Astrocyte (in vitro differentiated cells and primary cell): Measurements from ENCODE around the gene ACOX3. TPM values are rescaled to one million over a fixed set of nuclear protein-coding genes. Genes with fewer than 3 reads are reported as not detected.

Experiments used
- DNase-seq: peaks from one replicate; pipeline ENCODE4 v3.0.0-alpha.2; 2010; ENCODE audit warnings: low read depth
- FAIRE-seq: peaks from 2 replicates; lab custom pipeline; 2011; peaks lifted over from hg19 to GRCh38; lab: Jason Lieb, UNC
- H2AFZ ChIP-seq: 2 replicates; pipeline ENCODE4 v1.6.0; 2012; ENCODE audit warnings: low read depth, low read length, inconsistent platforms
- H3K27ac ChIP-seq: 2 replicates; pipeline ENCODE4 v1.5.1; 2011; ENCODE audit warnings: low read depth, low read length, inconsistent platforms
- H3K27me3 ChIP-seq: 2 replicates; pipeline ENCODE4 v1.6.0; 2011; ENCODE audit warnings: low read length, inconsistent platforms; ENCODE audit not compliant: insufficient read depth
- H3K36me3 ChIP-seq: 2 replicates; pipeline ENCODE4 v1.5.1; 2011; ENCODE audit warnings: low read length, inconsistent platforms; ENCODE audit not compliant: insufficient read depth
- H3K4me1 ChIP-seq: 2 replicates; pipeline ENCODE4 v1.5.1; 2011; ENCODE audit warnings: low read length, inconsistent platforms; ENCODE audit not compliant: insufficient read depth
- H3K4me2 ChIP-seq: 2 replicates; pipeline ENCODE4 v1.6.0; 2012; ENCODE audit warnings: low read length, inconsistent platforms
- H3K4me3 ChIP-seq: 2 replicates; pipeline ENCODE4 v1.5.1; 2011; ENCODE audit warnings: low read depth, mild to moderate bottlenecking, low read length, inconsistent platforms; ENCODE audit not compliant: insufficient read depth
- H3K79me2 ChIP-seq: 2 replicates; pipeline ENCODE4 v1.6.0; 2012; ENCODE audit warnings: mild to moderate bottlenecking, low read length, inconsistent platforms; ENCODE audit not compliant: insufficient read depth
- H3K9ac ChIP-seq: 2 replicates; pipeline ENCODE4 v1.6.0; 2012; ENCODE audit warnings: mild to moderate bottlenecking, low read length, inconsistent platforms
- H3K9me3 ChIP-seq: 2 replicates; pipeline ENCODE4 v1.5.1; 2012; ENCODE audit warnings: low read depth, mild to moderate bottlenecking, low read length, inconsistent platforms; ENCODE audit not compliant: insufficient read depth
- H4K20me1 ChIP-seq: 2 replicates; pipeline ENCODE4 v1.6.0; 2012; ENCODE audit warnings: low read length, inconsistent platforms; ENCODE audit not compliant: insufficient read depth
- H3K27ac Mint-ChIP-seq: one replicate; pipeline ENCODE4 v1.8.0; 2021; ENCODE audit warnings: mild to moderate bottlenecking, mixed read lengths; ENCODE audit not compliant: unreplicated experiment
- H3K27me3 Mint-ChIP-seq: one replicate; pipeline ENCODE4 v1.8.0; 2021; ENCODE audit warnings: low read depth, mixed read lengths; ENCODE audit not compliant: unreplicated experiment
- H3K36me3 Mint-ChIP-seq: one replicate; pipeline ENCODE4 v1.8.0; 2021; ENCODE audit warnings: low read depth, mixed read lengths; ENCODE audit not compliant: unreplicated experiment
- H3K4me1 Mint-ChIP-seq: one replicate; pipeline ENCODE4 v1.8.0; 2021; ENCODE audit warnings: low read depth, mixed read lengths; ENCODE audit not compliant: unreplicated experiment
- H3K4me3 Mint-ChIP-seq: one replicate; pipeline ENCODE4 v1.8.0; 2021; ENCODE audit warnings: mild to moderate bottlenecking, moderate library complexity, mixed read lengths; ENCODE audit not compliant: unreplicated experiment
- H3K9me3 Mint-ChIP-seq: one replicate; pipeline ENCODE4 v1.8.0; 2021; ENCODE audit warnings: mild to moderate bottlenecking, mixed read lengths; ENCODE audit not compliant: unreplicated experiment
- EZH2 ChIP-seq: IDR thresholded peaks from 2 replicates; pipeline ENCODE4 v1.6.1; 2012; ENCODE audit warnings: mild to moderate bottlenecking, low read length, inconsistent platforms; ENCODE audit not compliant: insufficient read depth
- total RNA-seq: library from RNA; stranded (reverse); gene quantifications from 2 replicates; pipeline ENCODE4 v1.2.1, GENCODE V29; 2021
- TF ChIP-seq, protein P1 (sequence below): IDR thresholded peaks from 2 replicates; pipeline ENCODE4 v1.5.1; 2011; ENCODE audit warnings: low read depth, mild to moderate bottlenecking, inconsistent platforms, low read length, moderate library complexity; ENCODE audit not compliant: insufficient read depth

ACOX3 gene
- total RNA-seq, 1 donor from 2014 or later = 45.6 TPM

GRCh38 chr4:8370106-8370787, 70.3 kb downstream of the ACOX3 start:
- Histone ChIP-seq H3K79me2 (no peaks in the 10 kb centered on the region), H3K27me3 (no peaks in the 10 kb centered on the region), H3K9ac (no peak overlapping the region), H4K20me1 (no peaks in the 10 kb centered on the region), H3K4me1 (no peaks in the 10 kb centered on the region), H3K4me2 (no peak overlapping the region), H3K9me3 (no peaks in the 10 kb centered on the region), H3K36me3 (no peaks in the 10 kb centered on the region), H3K27ac (no peak overlapping the region), H2AFZ (no peak overlapping the region), H3K4me3 (no peak overlapping the region)
- Mint-ChIP-seq H3K27ac (peak overlapping the region; percentile 58), H3K4me1 (no peaks in the 10 kb centered on the region), H3K36me3 (peaks cover 17% of the 10 kb centered on the region), H3K9me3 (no peaks in the 10 kb centered on the region), H3K27me3 (no peaks in the 10 kb centered on the region), H3K4me3 (no peak overlapping the region)
- no peak for DNase-seq
- no peak for FAIRE-seq
- no peak for TF ChIP-seq EZH2
- TF ChIP-seq, protein P1, sequence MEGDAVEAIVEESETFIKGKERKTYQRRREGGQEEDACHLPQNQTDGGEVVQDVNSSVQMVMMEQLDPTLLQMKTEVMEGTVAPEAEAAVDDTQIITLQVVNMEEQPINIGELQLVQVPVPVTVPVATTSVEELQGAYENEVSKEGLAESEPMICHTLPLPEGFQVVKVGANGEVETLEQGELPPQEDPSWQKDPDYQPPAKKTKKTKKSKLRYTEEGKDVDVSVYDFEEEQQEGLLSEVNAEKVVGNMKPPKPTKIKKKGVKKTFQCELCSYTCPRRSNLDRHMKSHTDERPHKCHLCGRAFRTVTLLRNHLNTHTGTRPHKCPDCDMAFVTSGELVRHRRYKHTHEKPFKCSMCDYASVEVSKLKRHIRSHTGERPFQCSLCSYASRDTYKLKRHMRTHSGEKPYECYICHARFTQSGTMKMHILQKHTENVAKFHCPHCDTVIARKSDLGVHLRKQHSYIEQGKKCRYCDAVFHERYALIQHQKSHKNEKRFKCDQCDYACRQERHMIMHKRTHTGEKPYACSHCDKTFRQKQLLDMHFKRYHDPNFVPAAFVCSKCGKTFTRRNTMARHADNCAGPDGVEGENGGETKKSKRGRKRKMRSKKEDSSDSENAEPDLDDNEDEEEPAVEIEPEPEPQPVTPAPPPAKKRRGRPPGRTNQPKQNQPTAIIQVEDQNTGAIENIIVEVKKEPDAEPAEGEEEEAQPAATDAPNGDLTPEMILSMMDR = no peak

DNA sequence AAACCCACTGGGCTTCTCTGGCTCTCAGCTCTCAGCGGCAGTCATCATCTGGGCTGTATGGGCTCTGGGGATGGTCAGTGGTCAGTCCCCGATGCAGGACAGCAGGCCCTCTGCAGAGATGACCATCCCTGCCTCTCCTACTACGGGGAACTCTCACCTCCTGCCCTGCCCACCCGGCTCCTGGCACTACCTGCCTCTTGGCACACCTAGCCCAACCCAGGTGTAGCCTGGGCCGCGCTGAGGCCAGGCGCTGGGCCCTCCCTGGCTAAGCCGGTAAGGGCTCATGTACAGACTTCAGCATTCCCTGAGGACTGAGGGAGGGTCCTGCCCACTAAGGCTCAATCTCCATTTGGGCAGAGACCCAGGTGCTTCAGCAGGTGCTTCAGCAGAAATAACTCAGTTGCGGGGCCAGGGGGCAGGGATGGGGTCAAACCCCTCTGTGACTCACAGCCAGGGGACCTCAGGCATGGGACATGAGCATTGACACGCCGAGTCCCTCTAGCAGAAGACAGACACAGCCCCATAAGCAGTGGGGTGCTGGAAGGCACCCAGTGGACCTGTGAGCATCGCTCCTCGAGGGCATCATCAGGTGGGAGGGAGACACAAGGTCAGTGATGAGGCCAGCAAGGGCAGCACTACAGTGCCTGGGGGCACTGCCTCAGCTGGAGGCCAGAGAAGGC, 71.0 kb downstream of the ACOX3 start:
- Histone ChIP-seq H3K79me2 (no peaks in the 10 kb centered on the region), H3K36me3 (no peaks in the 10 kb centered on the region), H3K27ac (no peak overlapping the region), H3K9ac (no peak overlapping the region), H3K9me3 (no peaks in the 10 kb centered on the region), H2AFZ (no peak overlapping the region), H3K4me3 (no peak overlapping the region), H3K27me3 (no peaks in the 10 kb centered on the region), H4K20me1 (no peaks in the 10 kb centered on the region), H3K4me2 (no peak overlapping the region), H3K4me1 (no peaks in the 10 kb centered on the region)
- Mint-ChIP-seq H3K27ac (peak overlapping the region; percentile 58), H3K4me1 (no peaks in the 10 kb centered on the region), H3K4me3 (no peak overlapping the region), H3K36me3 (peaks cover 18% of the 10 kb centered on the region), H3K9me3 (no peaks in the 10 kb centered on the region), H3K27me3 (no peaks in the 10 kb centered on the region)
- no peak for FAIRE-seq
- DNase-seq = no peak
- no peak for TF ChIP-seq EZH2
- TF ChIP-seq, protein P1 = no peak

GRCh38 chr4:8368998-8369397, 71.5 kb downstream of the ACOX3 start:
- Mint-ChIP-seq H3K9me3 (no peaks in the 10 kb centered on the region), H3K27ac (peak overlapping the region; percentile 12), H3K4me1 (no peaks in the 10 kb centered on the region), H3K27me3 (no peaks in the 10 kb centered on the region), H3K4me3 (no peak overlapping the region), H3K36me3 (peaks cover 24% of the 10 kb centered on the region)
- Histone ChIP-seq H3K27ac (no peak overlapping the region), H3K9ac (no peak overlapping the region), H3K4me1 (no peaks in the 10 kb centered on the region), H3K4me2 (no peak overlapping the region), H3K27me3 (no peaks in the 10 kb centered on the region), H3K79me2 (no peaks in the 10 kb centered on the region), H4K20me1 (no peaks in the 10 kb centered on the region), H3K4me3 (no peak overlapping the region), H2AFZ (no peak overlapping the region), H3K36me3 (no peaks in the 10 kb centered on the region), H3K9me3 (no peaks in the 10 kb centered on the region)
- no peak for DNase-seq
- FAIRE-seq = no peak
- TF ChIP-seq EZH2 = no peak
- TF ChIP-seq, protein P1 = no peak
